SK-N-MC (cell line): Measurements from ENCODE around the gene ASB3.

Experiments used
- EZH2 ChIP-seq: fragments of 200-600 bp; sonication (generic); IDR thresholded peaks from one replicate; pipeline ENCODE4 v1.6.1; 2017; ENCODE audit warnings: antibody characterized with exemption
- FOXP2 ChIP-seq: optimal IDR thresholded peaks from 2 replicates; pipeline ENCODE3; 2011; ENCODE audit warnings: mild to moderate bottlenecking, moderate library complexity; ENCODE audit not compliant: insufficient read depth; ENCODE audit errors: extremely low read length, control extremely low read depth
- POLR2AphosphoS5 ChIP-seq: IDR thresholded peaks from 2 replicates; pipeline ENCODE4 v1.6.1; 2012; ENCODE audit warnings: mild to moderate bottlenecking, low read depth, low read length, borderline replicate concordance

GRCh38 chr2:53826587-53827397 lies 40.0 kb upstream of the ASB3 start:
- TF ChIP-seq POLR2AphosphoS5 = no peak
- TF ChIP-seq EZH2 = no peak
- no peak for TF ChIP-seq FOXP2
